IPS-NIHi7 (cell line): Measurements from ENCODE around the gene RNF144A.
"Not testable (repeated sequence)": the region's sequence is repeated elsewhere in the genome, so short reads cannot be mapped to it uniquely, and the experiment has no call there.

Experiments used
- DNase-seq: peaks from one replicate; pipeline ENCODE4 v3.0.0; 2012; ENCODE audit warnings: mixed read lengths; ENCODE audit errors: extremely low spot score

Gene RNF144A

DNA sequence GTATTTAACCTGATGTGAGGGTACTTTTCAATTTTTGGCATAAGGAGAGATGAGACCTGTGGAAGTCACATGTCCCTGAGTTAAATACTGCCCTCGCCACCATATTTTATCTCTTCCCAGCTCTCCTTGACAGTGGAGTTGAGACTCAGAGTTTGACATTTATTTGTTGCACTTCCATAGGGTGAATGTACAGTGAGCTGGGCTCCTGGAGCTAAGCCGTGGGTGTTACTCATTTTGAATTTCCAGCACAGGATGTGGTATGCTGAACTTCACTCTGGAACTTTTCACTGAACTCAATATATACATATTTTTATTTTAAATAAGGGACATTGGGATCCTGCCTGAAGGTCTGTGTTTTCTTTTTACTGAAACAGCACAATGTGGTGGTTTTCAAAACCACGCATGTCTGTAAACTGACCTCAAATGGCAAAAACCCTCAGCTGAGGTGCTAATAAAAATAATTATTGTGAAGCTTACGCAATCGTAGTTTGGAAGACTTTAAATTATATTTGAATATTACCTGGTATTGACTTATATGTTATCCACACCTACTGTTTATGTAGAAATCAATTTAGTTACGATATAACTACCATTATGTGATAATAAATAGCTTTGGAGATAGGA lies 12.1 kb downstream of the RNF144A start:
- no peak for DNase-seq

DNA sequence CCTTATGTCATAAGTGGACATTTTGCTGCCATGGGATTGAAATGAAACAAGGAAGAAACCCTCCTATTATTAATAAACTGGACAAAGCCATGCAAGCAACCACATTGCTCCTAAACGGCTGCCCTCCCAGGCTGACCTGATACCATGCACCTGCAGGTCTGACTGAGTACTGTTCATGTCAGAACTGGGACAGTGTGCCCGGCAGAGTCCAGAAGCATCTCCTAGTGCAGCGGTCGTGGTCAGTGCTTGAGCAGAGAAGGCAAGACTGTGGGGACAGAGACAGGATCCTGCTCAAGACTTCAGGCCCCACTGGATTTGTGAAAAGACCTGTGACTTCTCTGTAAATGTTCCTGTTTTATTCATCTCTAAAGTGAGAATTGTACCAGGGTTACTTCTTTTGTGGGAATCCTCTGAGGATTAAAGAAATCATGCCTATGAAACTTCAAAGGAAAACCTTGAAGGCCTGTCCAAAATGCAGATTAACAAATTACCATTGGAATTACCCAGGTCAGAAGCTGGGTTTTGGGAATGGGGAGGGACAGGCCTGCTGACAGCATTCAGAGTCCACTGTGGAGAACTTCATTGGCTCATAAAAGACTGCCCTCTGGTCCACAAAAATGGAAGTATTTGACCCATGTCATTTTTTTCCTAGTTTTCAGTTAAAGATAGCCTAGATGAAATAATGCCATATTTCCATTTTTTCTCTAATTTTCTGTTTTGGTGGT lies 13.9 kb downstream of the RNF144A start:
- DNase-seq: no peak

DNA sequence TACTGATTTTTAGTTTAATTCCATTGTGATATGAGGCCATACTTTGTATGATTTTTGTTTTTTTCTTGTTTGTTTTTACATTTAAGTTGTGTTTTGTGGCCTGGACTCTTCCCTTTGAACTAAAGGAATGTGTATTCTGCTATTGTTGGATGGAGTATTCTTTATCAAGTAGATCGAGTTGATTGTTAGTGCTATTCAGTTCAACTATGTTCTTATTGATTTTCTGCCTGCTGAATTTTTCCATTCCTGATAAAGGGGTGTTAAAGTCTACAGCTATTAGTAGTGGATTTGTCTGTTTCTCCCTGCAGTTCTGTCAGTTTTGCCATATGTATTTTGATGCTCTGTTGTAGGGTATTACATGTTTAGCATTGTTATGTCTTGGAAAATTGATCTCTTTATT lies 14.5 kb downstream of the RNF144A start:
- no peak for DNase-seq

DNA sequence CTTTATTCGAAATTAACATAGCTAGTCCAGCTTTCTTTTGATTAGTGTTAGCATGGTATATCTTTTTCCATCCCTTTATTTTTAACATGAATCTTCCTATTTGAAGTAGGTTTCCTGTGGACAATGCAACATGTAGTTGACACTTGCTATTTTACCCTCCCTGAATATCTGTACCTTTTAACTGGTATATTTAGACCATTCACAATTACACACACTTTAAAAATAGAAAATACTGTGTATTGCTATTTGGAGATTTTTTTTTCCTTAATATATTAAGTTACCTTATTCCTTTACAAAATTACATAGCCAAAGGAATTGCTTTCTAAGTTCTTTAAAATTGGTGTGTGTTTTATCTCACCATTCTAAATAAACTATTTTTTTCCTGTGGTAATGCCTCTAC lies 15.0 kb downstream of the RNF144A start:
- DNase-seq: no peak

DNA sequence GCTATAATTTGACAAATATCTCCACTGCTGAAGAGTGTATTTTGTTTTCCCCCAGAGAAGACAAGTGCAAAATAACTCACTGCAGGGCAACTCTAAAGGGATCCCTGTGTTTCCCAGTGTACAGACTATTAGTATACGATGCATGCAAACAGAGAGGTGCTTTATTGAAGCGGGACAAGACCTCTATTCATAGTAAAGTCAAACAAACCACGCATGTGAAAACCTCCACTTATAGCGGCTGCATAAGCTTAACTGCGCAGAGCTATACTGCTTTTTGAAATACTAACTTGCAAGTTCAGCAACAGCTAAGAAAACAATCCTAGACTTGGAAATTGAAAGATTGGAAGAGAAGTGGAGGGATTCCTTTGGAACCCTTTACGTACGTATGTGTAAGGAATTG lies 15.6 kb downstream of the RNF144A start:
- DNase-seq: no peak

DNA sequence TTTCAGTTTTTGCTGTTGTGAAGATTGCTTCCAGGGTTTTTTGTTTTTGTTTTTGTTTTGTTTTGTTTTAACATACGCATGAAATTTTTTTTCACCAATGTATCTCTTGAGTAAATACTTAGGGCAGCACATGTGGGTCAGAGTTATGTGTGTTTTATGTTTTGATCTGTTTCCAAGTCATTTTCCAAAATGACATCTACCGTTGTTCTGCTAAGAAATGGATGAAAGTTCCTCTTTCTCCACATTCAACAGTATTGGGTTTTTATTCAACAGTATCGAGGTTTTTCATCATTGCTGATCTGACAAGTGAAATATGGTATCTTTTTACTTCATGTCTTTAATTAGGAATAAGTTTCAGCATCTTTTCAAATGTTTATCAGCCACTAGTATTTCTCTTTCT lies 16.7 kb downstream of the RNF144A start:
- no peak for DNase-seq

DNA sequence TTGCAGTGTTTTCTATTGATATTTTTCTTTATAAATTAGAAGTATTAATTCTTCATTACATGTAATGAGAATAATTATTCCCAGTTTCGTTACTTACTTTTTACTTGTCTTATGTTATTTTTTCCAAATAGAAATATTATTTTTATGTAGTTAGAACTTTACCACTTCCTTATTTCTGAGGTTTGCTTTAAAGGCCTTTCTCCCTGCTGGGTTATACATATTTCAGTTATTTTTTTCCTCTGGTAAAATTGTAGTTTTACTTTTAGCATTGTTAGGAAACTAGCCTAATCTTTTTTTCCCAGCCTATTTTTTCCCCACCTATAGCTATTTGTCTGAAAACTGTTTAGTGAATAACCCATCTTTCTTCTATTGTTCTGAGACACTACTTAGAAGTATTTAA lies 17.1 kb downstream of the RNF144A start:
- DNase-seq: no peak

DNA sequence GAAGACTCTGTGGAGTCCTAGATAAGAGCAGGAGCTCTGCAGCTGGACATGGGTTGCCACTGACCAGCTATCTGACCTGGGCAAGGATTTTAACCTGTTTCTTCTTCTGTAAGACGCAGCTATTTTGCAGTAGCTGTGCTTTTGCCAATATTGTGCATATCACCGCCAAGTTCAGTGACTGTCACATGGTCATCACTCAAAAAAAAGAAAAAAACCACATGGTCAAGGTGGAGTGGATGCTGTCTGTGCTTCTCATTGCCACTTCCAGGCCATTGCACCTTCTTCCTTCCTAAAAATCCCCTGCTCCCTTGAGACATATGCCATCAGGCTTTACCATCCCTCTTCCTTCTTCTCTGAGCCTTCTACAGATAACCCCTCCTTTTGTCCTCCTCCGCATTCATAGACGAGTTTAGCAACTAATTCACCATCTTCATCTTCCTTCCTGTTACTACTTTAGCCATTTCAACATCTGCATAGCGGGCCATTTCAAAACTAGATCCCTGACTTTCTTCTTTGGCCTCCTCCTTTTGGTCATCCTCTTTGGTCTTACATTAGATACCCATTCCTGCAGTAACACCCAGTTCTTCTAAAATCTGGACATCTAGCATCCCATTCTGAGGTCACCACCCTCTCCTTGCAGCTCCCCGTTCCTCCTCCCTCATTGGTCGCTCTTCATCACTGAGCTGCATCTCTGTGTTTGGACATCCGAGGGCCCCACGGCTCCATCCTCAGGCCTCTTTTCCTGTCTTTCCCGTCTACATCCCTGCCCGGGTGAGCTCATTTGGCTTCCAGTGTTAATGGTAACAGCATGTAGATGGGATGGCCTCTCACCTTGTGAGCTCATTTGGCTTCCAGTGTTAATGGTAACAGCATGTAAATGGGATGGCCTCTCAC lies 17.8 kb downstream of the RNF144A start:
- DNase-seq: no peak

DNA sequence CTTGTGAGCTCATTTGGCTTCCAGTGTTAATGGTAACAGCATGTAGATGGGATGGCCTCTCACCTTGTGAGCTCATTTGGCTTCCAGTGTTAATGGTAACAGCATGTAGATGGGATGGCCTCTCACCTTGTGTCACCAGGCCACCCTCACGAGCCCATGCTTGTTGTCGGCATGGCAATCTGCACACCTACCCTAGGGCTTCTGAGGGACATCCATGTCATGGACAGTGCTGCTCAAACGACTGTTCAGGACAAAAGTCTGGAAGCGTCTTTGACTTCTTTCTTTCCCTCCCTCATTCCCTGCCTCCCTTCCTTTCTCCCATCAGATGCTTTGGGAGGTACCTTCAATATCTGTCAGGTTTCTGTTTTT lies 18.4 kb downstream of the RNF144A start:
- DNase-seq: not testable (repeated sequence)

DNA sequence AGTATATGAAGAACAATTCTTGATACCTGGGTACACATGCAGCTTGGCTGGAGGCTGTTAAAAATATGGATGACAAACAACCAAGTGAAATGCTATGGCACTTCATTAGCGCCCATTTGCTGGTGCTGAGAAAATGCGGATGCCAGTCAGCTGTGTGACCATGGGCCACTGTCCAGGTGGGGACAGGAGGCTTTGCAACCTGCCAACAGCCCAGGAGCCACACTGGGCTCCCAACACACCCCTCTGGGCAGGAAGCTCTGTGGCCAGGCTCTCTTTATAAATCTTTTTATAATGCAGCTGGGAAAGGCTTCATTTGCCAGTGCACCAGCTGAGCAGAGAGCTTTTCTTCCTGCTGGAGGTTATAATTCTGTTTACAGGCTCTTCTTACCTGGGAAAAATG lies 19.9 kb downstream of the RNF144A start:
- no peak for DNase-seq

DNA sequence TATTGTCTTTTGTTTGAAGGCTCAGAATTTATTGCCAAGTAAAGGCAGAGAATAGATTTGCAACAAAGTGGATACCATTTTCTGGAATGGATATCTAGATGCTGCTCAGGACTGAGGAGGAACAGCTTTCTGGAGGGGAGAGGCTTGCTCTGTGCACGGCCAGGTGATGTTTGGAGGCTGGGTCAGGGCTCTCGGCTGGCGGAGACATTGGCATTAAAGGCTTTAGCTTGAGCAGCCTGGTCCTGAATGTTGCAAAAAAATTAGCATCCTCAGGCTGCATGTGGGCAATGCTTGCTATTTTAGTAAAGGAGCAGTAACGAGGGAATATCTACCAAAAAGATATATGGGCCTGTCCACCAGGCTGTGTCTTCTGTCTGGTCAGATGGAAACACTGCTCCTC lies 20.4 kb downstream of the RNF144A start:
- no peak for DNase-seq

DNA sequence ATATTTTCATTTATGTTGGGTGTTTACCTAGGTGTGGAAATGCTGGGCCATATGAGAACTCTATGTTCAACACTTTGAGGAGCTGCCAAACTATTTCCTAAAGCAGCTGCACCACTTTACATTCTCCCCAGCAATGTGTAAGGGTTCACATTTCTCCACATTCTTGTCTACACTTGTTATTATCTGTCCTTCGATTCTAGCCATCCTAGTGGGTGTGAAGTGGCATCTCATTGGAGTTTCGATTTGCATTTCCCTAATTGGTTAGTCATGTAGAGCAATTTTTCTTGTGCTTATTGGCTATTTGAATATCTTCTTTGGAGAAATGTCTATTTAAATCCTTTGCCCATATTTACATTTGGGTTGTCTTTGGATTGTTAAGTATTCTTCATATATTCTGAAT lies 21.9 kb downstream of the RNF144A start:
- no peak for DNase-seq

DNA sequence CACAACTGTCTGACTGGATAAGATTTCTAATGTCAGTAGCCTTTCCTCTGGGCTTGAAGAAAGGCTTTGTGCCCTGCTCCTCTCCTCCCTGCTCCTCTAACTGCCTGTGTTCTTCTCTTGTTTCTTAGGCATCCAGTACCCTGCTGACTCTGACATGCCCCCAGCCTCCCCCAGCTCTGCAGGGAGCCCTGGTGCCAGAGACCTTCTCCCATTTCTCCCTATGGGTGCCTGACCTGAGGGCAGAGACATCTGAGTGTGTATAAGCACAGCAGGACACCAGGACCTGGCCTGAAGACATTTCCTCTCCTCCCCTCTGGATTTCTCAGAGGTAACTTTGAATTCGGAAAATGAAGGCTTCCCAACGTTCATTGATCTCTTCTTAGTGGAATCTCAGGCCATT lies 23.6 kb downstream of the RNF144A start:
- DNase-seq: no peak

DNA sequence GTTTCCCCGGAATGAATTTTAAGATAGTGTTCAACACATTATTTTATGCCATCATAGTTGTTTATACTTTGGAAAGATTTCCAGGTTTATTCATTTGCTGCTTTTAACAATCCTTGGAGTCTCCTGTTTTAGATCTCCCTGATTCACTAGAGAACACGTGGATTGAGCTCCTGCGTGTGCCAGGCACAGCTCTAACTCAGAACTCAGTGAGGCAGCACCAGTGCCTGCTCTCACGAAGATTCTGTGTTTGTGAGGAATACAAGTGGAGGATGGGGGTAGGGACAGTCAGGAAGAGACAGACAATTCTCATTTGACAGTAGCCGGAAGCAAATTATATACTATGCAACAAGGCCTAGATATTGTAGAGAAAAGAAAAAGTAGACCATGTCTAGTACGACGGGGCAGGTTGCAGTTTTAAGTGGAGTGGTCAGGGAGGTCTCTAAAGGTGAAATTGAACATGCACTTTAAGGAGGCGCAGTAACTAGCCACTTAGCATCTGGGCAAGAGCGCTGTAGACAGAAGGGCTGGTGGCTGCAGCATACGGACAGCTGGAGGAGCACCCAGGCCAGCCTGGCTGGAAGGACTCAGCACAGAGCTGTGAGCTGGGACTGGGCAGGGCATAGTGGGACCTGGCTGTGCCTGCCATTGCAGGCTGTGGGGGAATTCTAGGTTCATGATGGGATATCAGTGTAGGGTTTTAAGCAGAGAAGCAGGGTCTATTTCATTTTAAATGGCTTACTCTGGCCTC lies 24.3 kb downstream of the RNF144A start:
- no peak for DNase-seq

DNA sequence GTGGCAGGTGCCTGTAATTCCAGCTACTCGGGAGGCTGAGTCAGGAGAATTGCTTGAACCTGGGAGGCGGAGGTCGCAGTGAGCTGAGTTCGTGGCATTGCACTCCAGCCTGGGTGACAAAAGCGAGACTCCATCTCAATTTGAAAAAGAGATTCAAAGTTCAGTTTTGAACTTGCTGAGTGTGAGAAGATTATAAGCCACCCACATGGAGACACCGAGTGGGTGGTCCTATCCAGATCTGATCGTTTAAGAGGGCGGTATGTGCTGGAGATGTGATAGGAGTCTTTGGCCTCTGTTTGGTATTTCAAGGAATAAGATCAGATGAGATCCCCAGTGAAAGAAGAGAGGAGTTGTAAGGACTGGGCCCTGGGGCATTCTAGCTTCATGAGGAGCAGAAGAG lies 25.6 kb downstream of the RNF144A start:
- no peak for DNase-seq

DNA sequence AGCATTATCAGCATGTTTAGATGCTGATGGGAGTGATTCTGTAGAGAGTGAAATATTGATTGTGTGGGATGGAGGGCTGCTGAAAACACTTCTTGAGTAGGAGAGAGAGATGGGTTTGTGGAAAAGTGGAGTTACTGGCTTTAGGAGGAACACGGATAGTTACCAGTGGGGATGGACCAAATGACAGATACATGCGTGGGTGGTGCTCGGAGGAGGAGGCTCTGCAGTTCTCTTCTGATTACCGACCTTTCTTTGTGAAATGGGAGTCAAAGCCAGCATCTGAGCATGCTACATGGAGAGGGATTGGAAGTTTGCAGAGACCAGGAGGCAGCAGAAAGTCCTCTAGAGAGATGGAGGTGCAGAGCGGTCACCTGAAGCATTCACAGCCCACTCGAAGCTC lies 26.3 kb downstream of the RNF144A start:
- no peak for DNase-seq

DNA sequence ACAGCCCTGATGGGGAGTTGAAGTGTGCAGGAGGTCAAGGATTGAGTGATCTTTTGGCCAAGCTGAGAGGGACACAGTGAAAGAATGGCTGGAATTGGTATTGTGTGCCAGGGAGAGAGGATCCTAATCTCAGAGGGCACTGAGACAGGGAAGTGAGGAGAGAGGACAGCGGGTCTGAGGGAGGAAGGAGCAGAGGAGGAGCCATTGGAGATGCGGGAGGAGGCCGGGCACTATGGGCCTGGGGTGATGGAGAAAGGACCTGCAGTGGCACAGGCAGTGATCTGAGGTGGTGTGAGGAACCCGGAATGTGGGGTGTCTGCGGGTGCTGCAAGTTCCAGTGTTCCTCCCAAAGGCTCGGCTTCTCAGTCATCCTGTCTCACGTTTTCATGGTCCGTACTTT lies 26.8 kb downstream of the RNF144A start:
- DNase-seq: no peak

DNA sequence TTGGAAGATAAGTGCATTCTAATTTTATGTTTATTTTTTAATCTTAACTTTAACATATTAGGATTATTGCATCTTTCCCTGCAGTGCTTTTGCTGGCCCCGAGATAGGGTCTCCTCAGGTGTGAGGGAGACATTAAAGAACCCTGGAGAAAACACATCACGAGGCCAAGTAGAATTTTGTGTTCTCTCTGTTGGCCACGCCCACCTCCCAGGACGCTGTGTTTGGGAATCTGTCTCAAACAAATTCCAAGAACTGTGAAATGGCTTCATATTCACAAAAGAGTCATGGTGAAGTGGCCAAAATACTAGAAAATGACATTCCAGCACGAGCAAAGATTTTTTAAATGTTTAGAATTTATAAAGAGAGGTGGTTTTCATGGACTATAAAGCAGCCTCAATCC lies 27.3 kb downstream of the RNF144A start:
- no peak for DNase-seq

DNA sequence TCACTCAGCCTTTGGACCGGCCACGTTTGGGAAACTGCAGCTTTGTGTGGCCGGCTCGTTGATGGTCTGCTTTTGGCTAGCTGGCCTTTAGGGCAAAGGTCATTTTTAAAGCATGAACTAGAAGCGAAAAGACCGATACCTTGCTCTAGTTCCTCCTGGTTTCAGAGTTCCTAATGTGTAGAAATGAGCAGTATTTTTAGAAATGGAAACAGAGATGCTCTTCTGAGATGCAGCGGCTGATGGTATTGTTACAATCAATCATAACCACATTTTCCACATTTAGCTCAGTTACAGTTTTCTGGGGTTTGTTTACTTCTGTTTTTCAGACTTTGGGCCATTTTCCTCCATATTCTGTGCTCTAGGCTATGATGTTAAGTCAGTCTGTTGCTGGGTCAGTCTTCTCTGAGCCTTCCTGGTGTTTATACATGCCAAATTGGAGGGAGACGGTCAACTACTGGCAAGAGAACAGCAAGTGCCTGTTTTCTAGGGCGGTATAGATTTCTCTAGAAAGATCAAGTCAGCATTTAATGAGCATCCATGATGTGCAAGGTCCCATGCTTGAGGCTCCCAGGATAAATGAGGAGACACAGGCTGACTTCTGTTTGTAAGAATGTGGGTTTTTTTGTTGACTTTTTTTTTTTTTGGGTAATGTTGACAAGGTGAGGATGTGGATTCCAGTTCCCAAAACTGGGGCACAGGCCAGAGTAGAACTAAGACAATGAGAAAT lies 28.0 kb downstream of the RNF144A start:
- no peak for DNase-seq

DNA sequence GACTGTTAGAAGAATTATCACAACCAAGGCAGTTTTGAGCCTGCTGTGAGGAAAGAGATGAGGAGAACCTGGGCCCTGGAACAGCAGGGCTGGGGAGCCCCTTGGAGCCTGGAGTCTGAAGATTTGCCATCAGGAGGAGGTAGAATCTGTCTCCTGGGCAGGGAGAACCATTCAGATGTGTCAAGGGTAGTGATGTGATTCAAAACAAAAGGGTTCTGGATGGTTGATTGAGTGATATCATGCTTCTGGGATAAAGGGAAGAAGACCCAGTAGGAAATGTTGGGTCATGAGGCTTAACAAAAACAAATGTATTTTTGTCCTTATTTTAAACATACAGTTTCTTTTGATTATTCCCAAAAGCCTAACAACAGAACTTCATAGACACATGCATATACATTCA lies 28.6 kb downstream of the RNF144A start:
- no peak for DNase-seq

DNA sequence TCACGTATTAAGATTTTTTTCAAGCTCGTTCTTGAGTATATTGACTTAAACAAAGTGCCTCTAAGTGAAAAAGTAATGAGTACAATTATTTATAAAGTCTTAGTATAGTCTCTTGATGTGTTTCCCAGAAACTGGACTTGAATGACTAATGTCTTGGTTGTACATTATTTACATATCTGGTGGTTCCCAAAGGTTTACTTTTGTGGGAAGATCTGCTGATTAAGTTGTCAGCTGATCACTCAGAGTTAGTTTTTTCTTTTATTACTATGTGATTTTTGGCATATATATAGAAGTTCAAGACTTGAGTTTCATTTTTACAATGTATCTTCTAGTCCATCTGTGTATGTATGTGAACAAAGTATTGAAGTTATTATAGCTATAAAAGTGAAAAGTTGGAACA lies 29.5 kb downstream of the RNF144A start:
- DNase-seq: no peak
